Stimulated activated naive B cell treated with anti-CD40 and anti-IgM and Interleukin-4, amounts not matched to agents 10 μg/mL and 1 μg/mL and 100 μg/mL, for 72 hours (primary cell): Measurements from ENCODE around the gene F2RL1.
"Not testable (repeated sequence)": the region's sequence is repeated elsewhere in the genome, so short reads cannot be mapped to it uniquely, and the experiment has no call there.

ENCODE experiments used
- ATAC-seq, 2 donors: fragments of 150-1000 bp; cut with Tn5 transposase; replicated peaks; 2 replicates each; pipeline ENCODE4 v1.10.0; 2021; ENCODE audit warnings: moderate library complexity in 1 of 2
- DNase-seq: peaks from one replicate; pipeline ENCODE4 v3.0.0; 2021
- H3K27ac Mint-ChIP-seq: one replicate; pipeline ENCODE4 v1.8.0; 2022; ENCODE audit warnings: mild to moderate bottlenecking, mixed read lengths
- H3K27me3 Mint-ChIP-seq, 2 donors: one replicate each; pipeline ENCODE4 v1.8.0; 2022; ENCODE audit warnings: mixed read lengths in 2 of 2
- H3K36me3 Mint-ChIP-seq, 2 donors: one replicate each; pipeline ENCODE4 v1.8.0; 2022; ENCODE audit warnings: mixed read lengths in 2 of 2, mild to moderate bottlenecking in 1 of 2
- H3K4me1 Mint-ChIP-seq, 2 donors: one replicate each; pipeline ENCODE4 v1.8.0; 2022; ENCODE audit warnings: mixed read lengths in 2 of 2, mild to moderate bottlenecking in 1 of 2
- H3K4me3 Mint-ChIP-seq, 2 donors: one replicate each; pipeline ENCODE4 v1.8.0; 2022; ENCODE audit warnings: mild to moderate bottlenecking in 2 of 2, mixed read lengths in 2 of 2, moderate library complexity in 1 of 2
- H3K9me3 Mint-ChIP-seq, 2 donors: one replicate each; pipeline ENCODE4 v1.8.0; 2022; ENCODE audit warnings: mixed read lengths in 2 of 2, mild to moderate bottlenecking in 1 of 2

The F2RL1 gene

DNA sequence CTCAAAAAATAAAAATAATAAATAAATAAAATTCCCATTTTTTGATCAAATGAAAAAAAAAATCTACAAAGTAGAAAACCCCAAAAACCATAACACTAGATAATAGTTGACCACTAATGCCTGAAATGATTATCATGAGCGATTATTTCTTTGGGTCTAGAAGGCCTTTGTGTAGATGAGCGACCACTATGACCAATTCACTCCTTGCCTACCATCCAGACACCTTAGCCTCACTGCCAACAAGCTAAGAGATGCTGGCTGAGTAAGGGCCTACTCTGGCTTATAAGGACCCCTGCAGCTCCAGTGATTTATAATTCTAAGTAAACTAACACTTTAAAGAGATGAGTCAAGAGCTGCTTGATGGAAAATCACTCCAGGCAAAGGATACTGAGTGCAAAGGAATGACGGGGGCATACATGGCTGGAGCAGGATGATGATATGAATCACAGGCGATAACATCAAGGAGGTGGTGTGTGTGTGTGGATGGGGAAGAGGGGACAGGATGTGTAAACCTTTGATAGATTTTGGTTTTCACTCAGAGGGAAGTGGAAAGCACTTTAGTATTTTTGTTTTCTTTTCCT, 4.8 kb upstream of the F2RL1 start:
- ATAC-seq (no peak), DNase-seq (no peak)
- Mint-ChIP-seq H3K36me3 (peaks cover 0 to 3% of the 10 kb centered on the region in 2 donors), H3K4me1 (peaks cover 5 to 6% of the 10 kb centered on the region in 2 donors), H3K9me3 (no peaks in the 10 kb centered on the region), H3K4me3 (no peak overlapping the region), H3K27me3 (peaks cover 21 to 30% of the 10 kb centered on the region in 2 donors), H3K27ac (no peak overlapping the region)

DNA sequence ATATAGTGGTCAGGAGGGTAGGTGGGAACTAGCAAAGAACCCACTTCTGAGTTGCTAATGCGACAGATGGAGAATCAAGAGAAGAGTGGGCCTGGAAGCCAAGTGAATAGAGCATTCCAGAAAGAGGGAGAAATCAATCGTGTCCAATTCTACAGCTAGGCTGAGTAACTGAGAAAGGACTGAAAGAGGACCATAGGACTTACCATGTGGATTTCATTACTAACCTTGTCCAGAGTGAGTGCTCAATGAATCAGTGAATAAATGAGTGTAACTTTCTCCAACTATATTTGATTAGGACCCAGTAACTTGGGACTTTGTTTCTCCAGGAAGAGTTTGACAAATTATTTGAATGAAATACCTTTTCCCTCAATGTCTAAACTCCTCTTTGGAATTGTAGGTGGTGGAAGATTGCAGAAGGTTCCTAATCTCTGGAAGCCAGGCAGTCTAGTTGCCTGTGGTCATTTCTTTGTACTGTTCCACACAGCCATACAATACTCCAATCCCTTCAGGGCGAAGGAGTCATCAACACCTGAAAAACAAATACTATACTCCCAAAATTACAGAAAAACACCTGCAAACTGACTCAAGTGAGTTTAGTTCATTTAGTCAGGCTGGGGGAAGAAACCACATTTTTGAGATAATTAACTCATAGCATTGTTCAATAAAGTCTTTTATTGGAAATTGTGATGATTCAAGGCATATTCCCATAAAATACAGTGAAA, 2.6 kb upstream of the F2RL1 start:
- peaks cover 36 to 48% of the 10 kb centered on the region in 2 donors for H3K27me3 Mint-ChIP-seq
- DNase-seq (no peak), ATAC-seq (no peak)
- H3K9me3 Mint-ChIP-seq, result no peaks in the 10 kb centered on the region
- H3K4me1 Mint-ChIP-seq, result peaks cover 9 to 14% of the 10 kb centered on the region in 2 donors
- H3K4me3 Mint-ChIP-seq, result no peak overlapping the region
- H3K27ac Mint-ChIP-seq, result no peak overlapping the region
- peaks cover 0 to under 1% of the 10 kb centered on the region in 2 donors for H3K36me3 Mint-ChIP-seq

DNA sequence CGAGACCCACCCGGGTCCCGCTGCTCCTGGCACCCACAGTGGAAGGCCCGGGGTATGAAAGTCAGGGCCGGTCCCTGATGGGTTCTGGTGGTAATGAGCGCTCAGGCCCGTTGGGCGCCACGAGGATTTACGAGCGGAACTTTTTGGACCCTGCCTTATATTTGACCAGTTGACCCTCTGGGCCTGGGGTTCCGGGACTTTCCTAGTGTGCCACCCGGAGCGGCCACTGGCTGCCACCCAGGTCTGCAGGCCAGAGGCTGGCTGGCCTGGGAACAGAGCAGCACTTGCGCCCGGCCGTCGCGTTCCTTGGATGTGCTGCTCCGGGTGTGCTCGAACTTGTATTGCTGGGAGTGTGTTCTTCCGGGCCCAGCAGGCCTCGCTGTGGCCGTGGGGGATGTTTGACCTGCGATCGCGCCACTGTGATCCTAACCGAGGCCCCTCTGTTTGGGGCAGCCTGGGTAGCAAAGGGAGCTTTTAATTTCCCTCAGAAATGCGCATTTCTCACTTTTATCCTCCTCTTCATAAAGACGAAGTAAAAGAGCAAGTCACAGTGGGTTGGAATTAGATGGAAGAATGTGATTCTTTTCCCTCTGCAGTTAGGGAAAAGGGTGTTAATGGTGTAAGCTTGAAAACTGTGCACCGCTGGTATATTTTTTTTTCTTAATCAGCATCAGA, 1.2 kb downstream of the F2RL1 start:
- Mint-ChIP-seq H3K9me3 (no peaks in the 10 kb centered on the region), H3K36me3 (no peaks in the 10 kb centered on the region), H3K4me1 (peaks cover 9 to 14% of the 10 kb centered on the region in 2 donors), H3K4me3 (peak overlapping the region; percentile 69 to 81), H3K27ac (peak overlapping the region; percentile 47), H3K27me3 (peaks cover 45 to 61% of the 10 kb centered on the region in 2 donors)
- DNase-seq, result no peak
- peak; percentile 10 to 42 for ATAC-seq

DNA sequence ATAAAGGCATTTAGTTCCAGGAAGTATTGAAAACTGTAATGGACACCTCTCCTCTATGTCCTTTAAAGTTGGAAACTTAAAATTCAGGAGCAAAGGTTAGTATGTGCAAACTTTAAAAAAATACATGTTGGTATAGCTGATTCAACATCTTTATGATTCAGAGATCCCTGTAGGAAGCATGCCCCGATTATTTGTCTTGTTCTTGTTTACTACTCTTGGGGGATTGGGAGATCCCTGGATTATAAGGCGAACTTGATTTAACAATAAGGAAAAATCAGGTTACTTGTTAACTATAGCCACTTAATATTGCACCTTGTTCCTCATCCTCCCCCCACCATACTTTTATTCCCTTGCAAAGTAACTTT, 1.7 kb downstream of the F2RL1 start:
- peaks cover 9 to 14% of the 10 kb centered on the region in 2 donors for H3K4me1 Mint-ChIP-seq
- no peaks in the 10 kb centered on the region for H3K36me3 Mint-ChIP-seq
- peaks cover 41 to 57% of the 10 kb centered on the region in 2 donors for H3K27me3 Mint-ChIP-seq
- H3K27ac Mint-ChIP-seq, result no peak overlapping the region
- H3K9me3 Mint-ChIP-seq, result no peaks in the 10 kb centered on the region
- ATAC-seq (no peak), DNase-seq (no peak)
- H3K4me3 Mint-ChIP-seq, result no peak overlapping the region

DNA sequence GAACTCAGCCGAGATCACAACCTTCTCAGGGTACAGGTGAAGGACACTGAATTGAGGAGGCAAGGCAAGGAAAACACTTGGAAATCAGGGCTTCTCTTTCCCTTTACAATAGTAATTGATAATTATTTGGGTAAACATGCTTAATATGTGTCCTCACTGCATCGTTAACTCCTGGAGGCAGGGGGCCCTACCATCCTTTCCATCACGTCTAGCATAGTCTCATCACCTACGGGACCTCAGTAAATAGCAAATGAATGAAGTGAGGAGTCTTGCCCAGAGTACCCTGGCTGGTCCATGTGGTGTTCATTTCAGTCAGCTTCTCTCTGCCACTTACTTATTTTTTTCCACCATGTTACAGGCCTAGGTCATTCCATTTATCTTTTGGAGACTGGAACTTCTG, 2.3 kb downstream of the F2RL1 start:
- no peaks in the 10 kb centered on the region for H3K9me3 Mint-ChIP-seq
- H3K4me1 Mint-ChIP-seq, result peaks cover 9 to 14% of the 10 kb centered on the region in 2 donors
- ATAC-seq (no peak), DNase-seq (no peak)
- H3K27me3 Mint-ChIP-seq, result peaks cover 41 to 54% of the 10 kb centered on the region in 2 donors
- no peaks in the 10 kb centered on the region for H3K36me3 Mint-ChIP-seq
- H3K27ac Mint-ChIP-seq, result no peak overlapping the region
- no peak overlapping the region for H3K4me3 Mint-ChIP-seq

DNA sequence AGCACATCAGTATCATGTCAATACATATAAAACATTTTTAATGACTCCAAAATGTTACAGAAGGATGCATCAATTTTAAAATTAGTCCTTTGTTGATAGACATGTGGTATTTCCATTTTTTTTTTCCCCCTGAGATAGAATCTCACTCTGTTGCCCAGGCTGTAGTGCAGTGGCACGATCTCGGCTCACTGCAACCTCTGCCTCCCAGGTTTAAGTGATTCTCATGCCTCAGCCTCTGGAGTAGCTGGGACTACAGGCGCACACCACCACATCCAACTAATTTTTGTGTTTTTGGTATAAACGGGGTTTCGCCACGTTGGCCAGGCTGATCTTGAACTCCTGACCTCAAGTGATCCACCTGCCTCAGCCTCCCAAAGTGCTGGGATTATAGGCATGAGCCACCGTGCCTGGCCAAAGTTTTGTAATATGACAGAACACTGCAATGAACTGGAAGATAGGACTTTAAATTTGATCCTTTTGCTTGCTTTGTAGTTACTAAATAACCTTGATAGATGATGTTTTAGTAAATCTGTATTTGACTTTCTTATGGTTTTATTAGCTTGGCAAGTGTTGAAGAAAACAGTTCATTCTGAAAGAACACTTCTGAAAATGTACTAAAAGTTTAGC, 3.4 kb downstream of the F2RL1 start:
- not testable (repeated sequence) for H3K27ac Mint-ChIP-seq, DNase-seq, ATAC-seq, H3K4me3 Mint-ChIP-seq, H3K9me3 Mint-ChIP-seq, H3K36me3 Mint-ChIP-seq
- Mint-ChIP-seq H3K4me1 (peaks cover 9 to 14% of the 10 kb centered on the region in 2 donors), H3K27me3 (peaks cover 33 to 50% of the 10 kb centered on the region in 2 donors)

DNA sequence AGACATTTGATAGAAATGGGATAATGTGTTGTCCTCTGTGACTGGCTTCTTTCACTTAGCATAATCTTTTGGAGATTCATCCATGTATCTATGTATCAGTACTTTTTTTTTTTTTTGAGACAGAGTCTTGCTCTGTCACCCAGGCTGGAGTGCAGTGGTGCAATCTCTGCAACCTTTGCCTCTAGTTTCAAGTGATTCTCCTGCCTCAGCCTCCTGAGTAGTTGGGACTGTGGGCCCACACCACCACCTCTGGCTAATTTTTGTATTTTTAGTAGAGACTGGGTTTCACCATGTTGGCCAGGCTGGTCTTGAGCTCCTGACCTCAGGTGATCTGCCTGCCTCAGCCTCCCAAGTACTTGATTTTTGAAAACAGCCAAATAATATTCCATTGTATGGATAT, 7.6 kb downstream of the F2RL1 start:
- DNase-seq, ATAC-seq, H3K9me3 Mint-ChIP-seq, H3K36me3 Mint-ChIP-seq, H3K27ac Mint-ChIP-seq, H3K4me3 Mint-ChIP-seq: not testable (repeated sequence)
- peaks cover 8 to 11% of the 10 kb centered on the region in 2 donors for H3K4me1 Mint-ChIP-seq
- peaks cover 9 to 17% of the 10 kb centered on the region in 2 donors for H3K27me3 Mint-ChIP-seq

DNA sequence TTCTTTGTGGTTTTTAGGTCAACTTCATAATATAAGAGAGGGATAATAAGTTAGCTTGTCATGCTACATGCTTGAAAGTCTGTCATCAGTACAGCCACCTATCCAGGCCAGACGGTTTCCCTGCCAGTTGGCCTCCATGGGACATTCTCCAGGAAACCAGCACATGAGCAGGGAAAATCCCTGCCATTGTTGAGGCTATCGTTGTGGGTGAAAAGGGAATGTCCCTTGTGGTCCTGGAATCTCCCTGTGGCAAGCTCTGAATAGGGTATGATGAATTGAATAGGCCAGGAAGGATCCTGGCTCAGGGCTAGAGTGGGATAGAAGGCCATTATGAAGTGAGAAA, 12.3 kb downstream of the F2RL1 start:
- H3K36me3 Mint-ChIP-seq, result no peaks in the 10 kb centered on the region
- no peak overlapping the region for H3K27ac Mint-ChIP-seq
- peaks cover 0 to 2% of the 10 kb centered on the region in 2 donors for H3K27me3 Mint-ChIP-seq
- DNase-seq (peak; percentile 28), ATAC-seq (peak; percentile 51 to 82)
- peaks cover 8 to 11% of the 10 kb centered on the region in 2 donors for H3K4me1 Mint-ChIP-seq
- no peaks in the 10 kb centered on the region for H3K9me3 Mint-ChIP-seq
- H3K4me3 Mint-ChIP-seq, result no peak overlapping the region

DNA sequence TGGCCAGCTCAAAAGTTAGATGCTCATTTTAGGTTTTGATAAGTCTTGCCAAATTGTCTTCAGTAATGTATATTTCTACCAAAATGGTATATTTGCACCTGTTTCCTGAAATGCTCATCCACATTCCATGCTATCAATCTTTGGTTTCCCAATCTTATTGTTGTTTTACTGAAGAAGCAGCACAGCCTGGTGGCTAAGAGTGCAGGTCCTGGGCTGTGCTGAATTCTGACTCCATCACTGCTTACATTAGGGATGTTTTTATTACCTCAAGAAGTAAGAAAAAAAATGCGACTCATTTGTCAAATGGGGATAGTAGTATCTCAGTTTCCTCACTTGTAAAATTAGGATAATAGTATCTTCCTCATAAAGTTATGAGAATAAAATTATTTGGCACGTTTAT, 17.4 kb downstream of the F2RL1 start:
- Mint-ChIP-seq H3K27ac (no peak overlapping the region), H3K4me3 (no peak overlapping the region), H3K9me3 (no peaks in the 10 kb centered on the region), H3K36me3 (no peaks in the 10 kb centered on the region), H3K27me3 (no peaks in the 10 kb centered on the region), H3K4me1 (peaks cover under 1 to 2% of the 10 kb centered on the region in 2 donors)
- ATAC-seq, result no peak
- no peak for DNase-seq

DNA sequence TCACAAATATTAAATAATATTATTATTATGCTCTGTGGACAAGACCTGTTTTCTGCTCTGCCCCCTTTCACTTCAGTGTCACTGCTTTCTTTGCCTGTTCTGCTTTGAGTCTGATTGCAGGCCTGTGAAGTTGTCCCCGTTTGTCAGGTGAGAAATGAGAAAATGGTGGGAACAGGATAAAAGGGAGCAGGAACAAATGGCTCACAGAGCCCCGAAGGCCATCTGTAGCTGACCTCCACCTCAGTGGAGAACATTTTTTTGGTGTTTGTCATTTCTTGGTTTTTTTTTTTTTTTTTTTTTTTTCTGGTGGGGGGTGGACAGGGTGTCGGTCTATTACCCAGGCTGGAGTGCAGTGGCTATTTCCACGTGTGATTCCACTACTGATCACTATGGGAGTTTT, 17.8 kb downstream of the F2RL1 start:
- Mint-ChIP-seq H3K27ac (no peak overlapping the region), H3K9me3 (no peaks in the 10 kb centered on the region), H3K4me1 (no peaks in the 10 kb centered on the region), H3K27me3 (no peaks in the 10 kb centered on the region), H3K4me3 (no peak overlapping the region), H3K36me3 (no peaks in the 10 kb centered on the region)
- no peak for ATAC-seq
- no peak for DNase-seq

DNA sequence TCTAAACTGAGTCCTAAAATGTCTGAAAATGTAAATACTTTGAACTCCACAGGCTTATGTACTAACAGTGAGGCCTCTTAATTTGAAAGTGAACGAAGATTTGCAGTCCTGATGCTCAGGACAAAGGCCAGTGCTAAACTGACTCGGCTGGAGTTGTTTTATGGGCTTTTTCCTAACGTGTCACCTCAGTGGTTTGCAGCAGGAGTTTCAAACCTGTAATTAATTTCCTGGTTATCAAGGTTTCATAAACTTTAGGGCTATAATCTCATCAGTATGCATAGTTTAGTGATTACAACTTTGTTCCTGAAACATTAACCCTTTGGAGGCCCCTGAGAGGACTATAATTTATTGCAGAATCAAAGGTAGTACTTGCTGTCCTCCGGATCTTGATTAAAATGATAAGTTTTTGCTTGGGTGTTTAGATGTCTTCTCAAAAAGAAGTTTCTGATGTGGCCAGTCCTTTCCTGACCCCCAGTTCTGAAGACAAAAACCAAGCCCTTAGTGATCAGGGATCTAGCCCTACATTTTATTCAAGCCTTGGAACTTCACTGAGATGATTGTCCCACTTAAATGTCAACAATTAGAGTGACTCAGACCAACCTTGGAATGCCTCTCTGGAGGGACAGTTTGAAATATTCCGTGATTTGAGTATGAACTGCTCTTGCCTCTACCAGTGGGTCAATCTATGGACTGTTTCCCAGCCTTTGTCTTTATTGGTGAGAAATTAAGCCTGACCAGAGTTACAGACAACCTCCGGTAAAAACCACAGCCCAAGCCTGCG, 19.8 kb downstream of the F2RL1 start:
- no peaks in the 10 kb centered on the region for H3K36me3 Mint-ChIP-seq
- no peaks in the 10 kb centered on the region for H3K4me1 Mint-ChIP-seq
- no peaks in the 10 kb centered on the region for H3K9me3 Mint-ChIP-seq
- DNase-seq (no peak), ATAC-seq (no peak)
- H3K27me3 Mint-ChIP-seq, result peaks cover 0 to 4% of the 10 kb centered on the region in 2 donors
- H3K4me3 Mint-ChIP-seq, result no peak overlapping the region
- no peak overlapping the region for H3K27ac Mint-ChIP-seq

DNA sequence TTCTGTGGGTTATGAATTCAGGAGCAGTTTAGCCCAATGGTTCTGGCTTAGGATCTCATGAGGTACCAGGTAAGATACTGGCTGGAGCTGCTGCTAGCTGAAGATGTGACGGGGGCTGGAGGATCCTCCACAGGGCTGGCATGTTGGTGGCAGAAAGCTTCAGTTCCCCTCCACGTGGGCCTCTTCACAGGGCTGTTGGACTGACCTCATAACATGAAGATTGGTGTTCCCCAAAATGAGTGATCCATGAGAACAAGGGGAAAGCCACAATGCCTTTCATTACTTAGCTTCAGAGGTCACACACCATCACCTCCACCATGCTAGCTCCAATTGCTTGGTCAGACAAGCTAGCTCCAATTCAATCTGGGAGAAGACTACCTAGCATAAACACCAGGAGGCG, 22.5 kb downstream of the F2RL1 start:
- DNase-seq, result no peak
- Mint-ChIP-seq H3K27me3 (peaks cover 0 to 4% of the 10 kb centered on the region in 2 donors), H3K27ac (no peak overlapping the region), H3K4me3 (no peak overlapping the region), H3K4me1 (no peaks in the 10 kb centered on the region), H3K36me3 (no peaks in the 10 kb centered on the region), H3K9me3 (no peaks in the 10 kb centered on the region)
- peak in 1 of 2 donors; percentile 49 for ATAC-seq

DNA sequence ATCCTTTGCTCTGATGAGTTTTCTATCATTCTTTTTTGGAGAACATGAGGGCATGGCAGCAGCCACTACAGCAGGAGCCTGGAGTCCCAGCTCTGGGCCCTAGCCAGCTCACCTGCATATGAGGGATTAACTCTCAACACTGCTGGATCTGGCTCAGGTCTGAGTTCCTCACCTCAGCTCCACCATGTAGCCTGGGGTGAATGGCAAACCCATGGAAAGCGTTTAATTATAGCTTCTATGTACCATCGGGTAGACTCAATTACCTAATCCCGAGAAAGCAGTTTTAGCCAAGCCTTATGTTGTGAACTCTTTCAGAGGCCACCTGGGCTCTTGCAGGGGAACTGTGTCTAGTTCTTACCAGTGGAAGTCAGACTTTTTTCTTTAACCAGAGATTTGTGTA, 27.1 kb downstream of the F2RL1 start:
- peaks cover 9 to 12% of the 10 kb centered on the region in 2 donors for H3K4me1 Mint-ChIP-seq
- H3K27ac Mint-ChIP-seq, result no peak overlapping the region
- no peak overlapping the region for H3K4me3 Mint-ChIP-seq
- H3K27me3 Mint-ChIP-seq, result peaks cover 0 to 4% of the 10 kb centered on the region in 2 donors
- no peaks in the 10 kb centered on the region for H3K9me3 Mint-ChIP-seq
- H3K36me3 Mint-ChIP-seq, result peaks cover 0 to 2% of the 10 kb centered on the region in 2 donors
- no peak for DNase-seq
- ATAC-seq, result no peak
